ENCODE measurements around the gene SLC10A4.

DNA sequence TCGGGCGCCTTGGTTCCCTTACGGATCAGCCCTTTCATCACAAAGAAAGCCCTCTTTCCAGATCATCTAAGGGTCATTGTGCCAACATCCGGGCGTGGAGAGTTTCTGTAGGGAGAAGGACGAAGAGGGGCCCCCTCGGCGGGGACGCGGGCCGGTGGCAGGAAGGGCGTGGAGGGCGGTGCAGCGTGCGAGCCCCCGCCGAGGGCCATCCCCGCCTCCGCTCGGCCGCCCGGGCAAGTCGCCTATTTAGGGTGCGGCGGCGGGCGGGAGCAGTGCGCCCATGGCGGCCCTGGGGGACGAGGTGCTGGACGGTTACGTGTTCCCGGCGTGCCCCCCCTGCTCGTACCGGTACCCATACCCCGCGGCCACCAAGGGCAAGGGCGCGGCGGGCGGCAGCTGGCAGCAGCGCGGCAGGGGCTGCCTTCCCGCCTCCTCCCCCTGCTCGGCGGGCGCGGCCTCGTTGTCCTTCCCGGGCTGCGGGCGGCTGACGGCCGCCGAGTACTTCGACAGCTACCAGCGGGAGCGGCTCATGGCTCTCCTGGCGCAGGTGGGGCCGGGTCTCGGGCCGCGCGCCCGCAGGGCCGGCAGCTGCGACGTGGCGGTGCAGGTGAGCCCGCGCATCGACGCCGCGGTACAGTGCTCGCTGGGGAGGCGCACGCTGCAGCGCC is 7.0 kb downstream of the SLC10A4 start, which contains the start of gene ZAR1:
- TF ChIP-seq EZH2 (optimal IDR thresholded peaks at IDR 0.05; ENCODE audit: low read depth, low read length) = no peak
- no peak for TF ChIP-seq CTCF (IDR thresholded peaks at IDR 0.05; ENCODE audit: low read length)
